Parathyroid adenoma (tissue), 2 donors: ENCODE results near the gene MRPL32.

Experiments
- H2AFZ ChIP-seq: fragments of 300-600 bp; sonication (generic); one replicate; pipeline ENCODE4 v1.7.0; 2017; ENCODE audit warnings: antibody characterized with exemption, mild to moderate bottlenecking
- H3K27ac ChIP-seq: fragments of 300-600 bp; sonication (generic); one replicate; pipeline ENCODE4 v1.7.0; 2017
- H3K27me3 ChIP-seq: fragments of 300-600 bp; sonication (generic); one replicate; pipeline ENCODE4 v1.7.0; 2017; ENCODE audit warnings: low read length; ENCODE audit not compliant: control insufficient read depth, insufficient read depth
- H3K36me3 ChIP-seq: fragments of 300-600 bp; sonication (generic); one replicate; pipeline ENCODE4 v1.7.0; 2017; ENCODE audit warnings: low read length; ENCODE audit not compliant: control insufficient read depth, insufficient read depth
- H3K4me1 ChIP-seq: fragments of 300-600 bp; sonication (generic); one replicate; pipeline ENCODE4 v1.7.0; 2017; ENCODE audit warnings: control low read depth
- H3K4me2 ChIP-seq: fragments of 300-600 bp; sonication (generic); one replicate; pipeline ENCODE4 v1.7.0; 2017; ENCODE audit warnings: low read length
- H3K4me3 ChIP-seq: fragments of 300-600 bp; sonication (generic); one replicate; pipeline ENCODE4 v1.7.0; 2017; ENCODE audit warnings: low read depth, low read length
- H3K79me2 ChIP-seq: fragments of 300-600 bp; sonication (generic); one replicate; pipeline ENCODE4 v1.7.0; 2017; ENCODE audit warnings: control low read depth
- H3K9ac ChIP-seq: fragments of 300-600 bp; sonication (generic); one replicate; pipeline ENCODE4 v1.7.0; 2017; ENCODE audit warnings: mild to moderate bottlenecking
- H3K9me3 ChIP-seq: fragments of 300-600 bp; sonication (generic); one replicate; pipeline ENCODE4 v1.7.0; 2017; ENCODE audit warnings: low read length; ENCODE audit not compliant: control insufficient read depth
- CTCF ChIP-seq: fragments of 300-600 bp; sonication (generic); IDR thresholded peaks from one replicate; pipeline ENCODE4 v1.7.0; 2017; ENCODE audit warnings: antibody characterized with exemption, mild to moderate bottlenecking
- donor health status: primary hyperparathyroidism.

MRPL32 gene

GRCh38 chr7:42893346-42894240 lies 38.6 kb upstream of the MRPL32 start:
- Histone ChIP-seq H3K9ac (no peak overlapping the region), H3K9me3 (no peaks in the 10 kb centered on the region), H3K27ac (no peak overlapping the region), H3K79me2 (peaks cover 14% of the 10 kb centered on the region), H2AFZ (no peak overlapping the region), H3K4me1 (no peaks in the 10 kb centered on the region), H3K4me2 (no peak overlapping the region), H3K36me3 (no peaks in the 10 kb centered on the region), H3K27me3 (no peaks in the 10 kb centered on the region), H3K4me3 (no peak overlapping the region)
- no peak for TF ChIP-seq CTCF

- no peaks in the 10 kb centered on the region for H3K36me3 ChIP-seq
- no peaks in the 10 kb centered on the region for H3K9me3 ChIP-seq
- no peak overlapping the region for H3K4me2 ChIP-seq
- H3K4me1 ChIP-seq: no peaks in the 10 kb centered on the region
- H3K27me3 ChIP-seq: no peaks in the 10 kb centered on the region
- TF ChIP-seq CTCF: no peak
- no peak overlapping the region for H3K9ac ChIP-seq
- no peak overlapping the region for H2AFZ ChIP-seq
- peaks cover 9% of the 10 kb centered on the region for H3K79me2 ChIP-seq
- no peak overlapping the region for H3K4me3 ChIP-seq
- no peak overlapping the region for H3K27ac ChIP-seq
Measured at GRCh38 chr7:42900842-42901241, 31.3 kb upstream of the MRPL32 start.

- Histone ChIP-seq H3K4me2 (no peak overlapping the region), H3K27me3 (no peaks in the 10 kb centered on the region), H3K27ac (no peak overlapping the region), H3K4me1 (no peaks in the 10 kb centered on the region), H3K9me3 (no peaks in the 10 kb centered on the region), H3K9ac (no peak overlapping the region), H2AFZ (no peak overlapping the region), H3K79me2 (no peaks in the 10 kb centered on the region), H3K36me3 (no peaks in the 10 kb centered on the region), H3K4me3 (no peak overlapping the region)
- no peak for TF ChIP-seq CTCF
Measured at GRCh38 chr7:42902331-42902730, 29.8 kb upstream of the MRPL32 start.

DNA sequence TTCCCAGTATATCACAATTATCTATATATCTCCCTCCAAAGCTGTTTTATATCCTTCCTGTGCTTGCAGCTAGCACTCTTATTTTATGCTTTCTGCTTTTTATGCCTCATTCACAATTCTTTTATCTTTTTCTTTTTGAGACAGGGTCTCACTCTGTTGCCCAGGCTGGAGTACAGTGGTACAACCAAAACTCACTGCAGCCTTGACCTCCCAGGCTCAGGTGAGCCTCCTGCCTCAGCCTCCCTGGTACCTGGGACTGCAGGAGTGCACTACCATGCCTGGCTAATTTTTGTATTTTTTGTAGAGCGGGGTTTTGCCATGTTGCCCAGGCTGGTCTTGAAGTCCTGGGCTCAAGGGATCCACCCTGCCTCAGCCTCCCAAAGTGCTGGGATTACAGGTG lies 26.0 kb upstream of the MRPL32 start:
- H2AFZ ChIP-seq: no peak overlapping the region
- H3K27ac ChIP-seq: no peak overlapping the region
- TF ChIP-seq CTCF: no peak
- no peaks in the 10 kb centered on the region for H3K36me3 ChIP-seq
- H3K9me3 ChIP-seq: no peaks in the 10 kb centered on the region
- no peak overlapping the region for H3K4me3 ChIP-seq
- H3K27me3 ChIP-seq: no peaks in the 10 kb centered on the region
- H3K4me2 ChIP-seq: no peak overlapping the region
- H3K9ac ChIP-seq: no peak overlapping the region
- peaks cover 8% of the 10 kb centered on the region for H3K4me1 ChIP-seq
- no peaks in the 10 kb centered on the region for H3K79me2 ChIP-seq

GRCh38 chr7:42907316-42907715 lies 24.9 kb upstream of the MRPL32 start:
- no peak for TF ChIP-seq CTCF

More at GRCh38 chr7:42907316-42907715, 24.9 kb upstream of the MRPL32 start:
- Histone ChIP-seq H3K27ac (no peak overlapping the region), H3K4me1 (peaks cover 10% of the 10 kb centered on the region), H3K4me2 (no peak overlapping the region), H3K79me2 (no peaks in the 10 kb centered on the region), H3K4me3 (no peak overlapping the region), H2AFZ (no peak overlapping the region), H3K9me3 (no peaks in the 10 kb centered on the region), H3K9ac (no peak overlapping the region), H3K27me3 (no peaks in the 10 kb centered on the region), H3K36me3 (no peaks in the 10 kb centered on the region)
